Measurements from ENCODE around the gene PTPRN2.

- no peak for TF ChIP-seq CTCF (conservative IDR thresholded peaks at IDR 0.05 in 1 of 2, IDR thresholded peaks at IDR 0.05 in 1 of 2; ENCODE audit: extremely low read depth in 1 of 2, insufficient read depth in 1 of 2, low read depth in 1 of 2, low read length in 2 of 2)
- TF ChIP-seq EZH2 (IDR thresholded peaks at IDR 0.05; ENCODE audit: borderline replicate concordance, low read length), result no peak
Observed at GRCh38 chr7:158387546-158387891, 200.1 kb downstream of the PTPRN2 start.

Measured in mammary epithelial cell (primary cell).